DOHH2 (cell line): Measurements from ENCODE around the gene RPN2.

ENCODE experiments used
- EZH2phosphoT487 ChIP-seq: fragments of 200-600 bp; sonication (generic); IDR thresholded peaks from 2 replicates; pipeline ENCODE4 v1.6.1; 2017; ENCODE audit warnings: borderline replicate concordance, mild to moderate bottlenecking, antibody characterized with exemption, low read length, moderate library complexity, mixed read lengths
- TF ChIP-seq, protein P1 (sequence below): fragments of 200-600 bp; sonication (generic); IDR thresholded peaks from one replicate; pipeline ENCODE4 v1.5.1; 2014; ENCODE audit warnings: antibody characterized with exemption, mild to moderate bottlenecking, low read depth, low read length; ENCODE audit not compliant: poor library complexity, severe bottlenecking

GRCh38 chr20:37228656-37229055, 49.5 kb downstream of the RPN2 start:
- TF ChIP-seq, protein P1, sequence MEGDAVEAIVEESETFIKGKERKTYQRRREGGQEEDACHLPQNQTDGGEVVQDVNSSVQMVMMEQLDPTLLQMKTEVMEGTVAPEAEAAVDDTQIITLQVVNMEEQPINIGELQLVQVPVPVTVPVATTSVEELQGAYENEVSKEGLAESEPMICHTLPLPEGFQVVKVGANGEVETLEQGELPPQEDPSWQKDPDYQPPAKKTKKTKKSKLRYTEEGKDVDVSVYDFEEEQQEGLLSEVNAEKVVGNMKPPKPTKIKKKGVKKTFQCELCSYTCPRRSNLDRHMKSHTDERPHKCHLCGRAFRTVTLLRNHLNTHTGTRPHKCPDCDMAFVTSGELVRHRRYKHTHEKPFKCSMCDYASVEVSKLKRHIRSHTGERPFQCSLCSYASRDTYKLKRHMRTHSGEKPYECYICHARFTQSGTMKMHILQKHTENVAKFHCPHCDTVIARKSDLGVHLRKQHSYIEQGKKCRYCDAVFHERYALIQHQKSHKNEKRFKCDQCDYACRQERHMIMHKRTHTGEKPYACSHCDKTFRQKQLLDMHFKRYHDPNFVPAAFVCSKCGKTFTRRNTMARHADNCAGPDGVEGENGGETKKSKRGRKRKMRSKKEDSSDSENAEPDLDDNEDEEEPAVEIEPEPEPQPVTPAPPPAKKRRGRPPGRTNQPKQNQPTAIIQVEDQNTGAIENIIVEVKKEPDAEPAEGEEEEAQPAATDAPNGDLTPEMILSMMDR, result no peak
- no peak for TF ChIP-seq EZH2phosphoT487
